A549 (cell line): Measurements from ENCODE around the gene ANXA6. TPM values are rescaled to one million over a fixed set of nuclear protein-coding genes. Genes with fewer than 3 reads are reported as not detected.

ENCODE experiments used
- ATAC-seq, 2 experiments: fragments of 200-7000 bp in 1 of 2; fragments of >200 bp in 1 of 2; cut with Nextera tagmentation in 1 of 2; cut with Tn5 transposase in 1 of 2; 3 replicates each; pipeline versions ENCODE4 v1.8.0 to v1.9.1; 2018 to 2020; ENCODE audit warnings: mild to moderate bottlenecking in 1 of 2, moderate library complexity in 1 of 2
- CTCF ChIA-PET: fragments of 300-600 bp; sonication (Branson Sonifier 250); formaldehyde crosslinking; extraction: SDS; loops from one replicate; lab custom pipeline; 2021; ENCODE audit warnings: antibody characterized with exemption, inconsistent platforms; lab: Yijun Ruan, JAX
- POLR2A ChIA-PET: fragments of 350-600 bp; formaldehyde crosslinking; extraction: SDS; loops from one replicate; lab custom pipeline; 2021; ENCODE audit warnings: antibody characterized with exemption, inconsistent platforms; lab: Yijun Ruan, JAX
- DNase-seq, 2 experiments: peaks; one replicate each; pipeline versions ENCODE4 v3.0.0 to v3.0.0-alpha.2; 2011 to 2016; ENCODE audit warnings: low read depth in 1 of 2, low spot score in 1 of 2
- FAIRE-seq: peaks from 2 replicates; lab custom pipeline; 2011; peaks lifted over from hg19 to GRCh38; lab: Jason Lieb, UNC
- H3K27ac ChIP-seq, 2 experiments: fragments of >200 bp; sonication (Bioruptor Twin); formaldehyde crosslinking; 3 replicates each; pipeline ENCODE4 v1.5.1; 2016 to 2017
- H3K4me1 ChIP-seq: fragments of >200 bp; sonication (Bioruptor Twin); formaldehyde crosslinking; 3 replicates; pipeline ENCODE4 v1.6.1; 2016
- H3K4me2 ChIP-seq: fragments of >200 bp; sonication (Bioruptor Twin); formaldehyde crosslinking; 3 replicates; pipeline ENCODE4 v1.6.1; 2016
- H3K4me3 ChIP-seq: fragments of >200 bp; sonication (Bioruptor Twin); formaldehyde crosslinking; 3 replicates; pipeline ENCODE4 v1.5.1; 2016
- H3K9me3 ChIP-seq: fragments of >200 bp; sonication (Bioruptor Twin); formaldehyde crosslinking; 3 replicates; pipeline ENCODE4 v1.6.1; 2016
- BHLHE40 ChIP-seq: IDR thresholded peaks from 2 replicates; pipeline ENCODE4 v1.6.1; 2012; ENCODE audit warnings: low read depth, low read length, inconsistent platforms
- CBX2 ChIP-seq: fragments of 200-600 bp; sonication (generic); IDR thresholded peaks from 2 replicates; pipeline ENCODE4 v1.6.1; 2016; ENCODE audit warnings: low read depth, mild to moderate bottlenecking, borderline replicate concordance
- GATA3 ChIP-seq: IDR thresholded peaks from 2 replicates; pipeline ENCODE4 v1.6.1; 2012; ENCODE audit warnings: borderline replicate concordance
- HOXB13 ChIP-seq: fragments of 250-450 bp; sonication (Bioruptor Pico); IDR thresholded peaks from 2 replicates; pipeline ENCODE4 v1.5.0; 2020; ENCODE audit warnings: low read depth, mild to moderate bottlenecking, moderate library complexity
- KDM1A ChIP-seq: fragments of 200-600 bp; sonication (generic); IDR thresholded peaks from 2 replicates; pipeline ENCODE4 v1.6.1; 2016; ENCODE audit warnings: low read depth, mild to moderate bottlenecking
- MAFK ChIP-seq: fragments of 450-650 bp; IDR thresholded peaks from 2 replicates; pipeline ENCODE4 v1.6.1; 2014; ENCODE audit not compliant: partially characterized antibody
- MAZ ChIP-seq: fragments of 150-350 bp; IDR thresholded peaks from 2 replicates; pipeline ENCODE4 v1.6.1; 2014; ENCODE audit warnings: antibody characterized with exemption, low read depth, low read length, borderline replicate concordance
- MYC ChIP-seq: IDR thresholded peaks from 2 replicates; pipeline ENCODE4 v1.6.1; 2012; ENCODE audit warnings: mild to moderate bottlenecking, inconsistent platforms, low read length, improper control_type of control experiment, borderline replicate concordance
- NR3C1 ChIP-seq: fragments of >200 bp; sonication (Bioruptor Twin); formaldehyde crosslinking; IDR thresholded peaks from 3 replicates; pipeline ENCODE4 v1.6.1; 2017
- RAD21 ChIP-seq, 2 experiments: fragments of >200 bp in 1 of 2; sonication (Bioruptor Twin) in 1 of 2; formaldehyde crosslinking in 1 of 2; IDR thresholded peaks in 1 of 2; conservative IDR thresholded peaks in 1 of 2; 2 replicates in 1 of 2; 3 replicates in 1 of 2; pipeline ENCODE4 v1.6.1; 2012 to 2018; ENCODE audit warnings: inconsistent platforms in 1 of 2
- RCOR1 ChIP-seq: fragments of 150-350 bp; IDR thresholded peaks from 2 replicates; pipeline ENCODE4 v1.6.1; 2014; ENCODE audit warnings: antibody characterized with exemption, low read length, low read depth
- RFX5 ChIP-seq: fragments of 450-650 bp; IDR thresholded peaks from 2 replicates; pipeline ENCODE4 v1.7.1; 2014; ENCODE audit warnings: antibody characterized with exemption, mild to moderate bottlenecking, moderate library complexity
- RNF2 ChIP-seq: fragments of 200-600 bp; sonication (generic); IDR thresholded peaks from 2 replicates; pipeline ENCODE4 v1.6.1; 2016; ENCODE audit warnings: low read depth, mild to moderate bottlenecking, antibody characterized with exemption, moderate library complexity, borderline replicate concordance
- SMC3 ChIP-seq: fragments of >200 bp; sonication (Bioruptor Twin); formaldehyde crosslinking; IDR thresholded peaks from 3 replicates; pipeline ENCODE4 v1.6.1; 2018; ENCODE audit warnings: inconsistent platforms
- SREBF2 ChIP-seq: fragments of 450-650 bp; IDR thresholded peaks from 2 replicates; pipeline ENCODE4 v1.6.1; 2014; ENCODE audit warnings: mild to moderate bottlenecking, moderate library complexity
- TP53 ChIP-seq: fragments of 250-450 bp; sonication (Bioruptor Pico); IDR thresholded peaks from 2 replicates; pipeline ENCODE4 v1.5.0; 2021; ENCODE audit warnings: mild to moderate bottlenecking, moderate library complexity
- ZC3H11A ChIP-seq: fragments of 450-650 bp; IDR thresholded peaks from 2 replicates; pipeline ENCODE4 v1.6.1; 2014; ENCODE audit warnings: antibody characterized with exemption, mild to moderate bottlenecking
- WGBS: methylation state at CpG from one replicate; pipeline ENCODE4 v1.1.6; 2017; ENCODE audit errors: missing lambda C conversion rate; 5-methylcytosine and 5-hydroxymethylcytosine counted together
- polyA plus RNA-seq, 4 experiments: library from polyadenylated mRNA; depleted of rRNA in 3 of 4; stranded (reverse); fragments of >200 nt; fragmentation: RNase III in 1 of 4; extraction: RNeasy Plus Mini Kit Qiagen cat#74134 plus additional on column Dnase treatment in 1 of 4; gene quantifications; 2 replicates in 3 of 4; 3 replicates in 1 of 4; pipeline ENCODE4 v1.2.3, GENCODE V29; 2011 to 2017
- TF ChIP-seq, protein P1 (sequence below): IDR thresholded peaks from 2 replicates; pipeline ENCODE4 v1.6.1; 2012
- TF ChIP-seq, protein P2 (sequence below): fragments of >200 bp; sonication (Bioruptor Twin); formaldehyde crosslinking; IDR thresholded peaks from 3 replicates; pipeline ENCODE4 v1.6.1; 2016
- TF ChIP-seq, protein P3 (sequence below): fragments of 200-600 bp; sonication (generic); IDR thresholded peaks from 2 replicates; pipeline ENCODE4 v1.6.1; 2016; ENCODE audit warnings: antibody characterized with exemption, mild to moderate bottlenecking, moderate library complexity
- TF ChIP-seq, protein P4 (sequence below): IDR thresholded peaks from 2 replicates; pipeline ENCODE4 v1.6.1; 2012
- TF ChIP-seq, protein P5 (sequence below): fragments of 250-450 bp; sonication (Bioruptor Pico); IDR thresholded peaks from 2 replicates; pipeline ENCODE4 v1.5.0; 2021; ENCODE audit warnings: mild to moderate bottlenecking, moderate library complexity, borderline replicate concordance

Gene ANXA6
- polyA plus RNA-seq, 2 of the 4 experiments (the other 2 are of a cell fraction) = 32.4 to 53.0 TPM

DNA sequence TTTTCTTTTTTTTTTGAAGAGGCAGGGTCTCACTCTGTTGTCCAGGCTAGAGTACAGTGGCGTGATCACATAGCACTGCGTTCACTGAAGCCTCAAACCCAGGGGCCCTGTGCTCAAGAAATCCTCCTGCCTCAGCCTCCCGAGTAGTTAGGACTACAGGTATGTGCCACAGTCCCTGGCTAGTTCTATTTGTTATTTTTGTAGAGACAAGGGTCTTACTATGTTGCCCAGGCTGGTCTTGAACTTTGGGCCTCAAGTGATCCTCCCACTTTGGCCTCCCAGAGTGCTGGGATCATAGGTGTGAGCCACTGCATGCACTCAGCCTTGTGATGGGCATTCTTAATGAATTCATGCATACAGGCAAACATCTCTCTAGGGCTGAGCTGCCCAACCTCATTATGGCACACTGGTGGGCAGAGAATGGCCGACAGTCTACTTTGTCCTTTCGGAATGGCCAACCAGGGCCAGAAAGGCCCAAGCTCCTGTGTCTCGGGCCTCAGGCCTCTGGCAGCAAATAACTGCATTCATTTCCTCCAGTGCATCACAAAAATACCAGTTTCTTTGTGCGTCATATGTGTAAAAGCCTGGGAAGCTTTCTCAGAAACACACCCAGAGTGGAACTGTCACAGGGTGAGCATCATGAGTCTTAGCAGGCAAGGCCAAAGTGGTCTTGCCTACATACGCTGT is 27.2 kb downstream of the ANXA6 start:
- Histone ChIP-seq H3K27ac (no peak overlapping the region), H3K4me1 (no peaks in the 10 kb centered on the region), H3K4me3 (no peak overlapping the region), H3K9me3 (no peaks in the 10 kb centered on the region), H3K4me2 (no peak overlapping the region)
- FAIRE-seq (no peak), ATAC-seq (no peak), DNase-seq (no peak)
- WGBS = 92% methylated on average over 8 of the region's 8 CpGs
- POLR2A ChIA-PET = no interaction called here
- CTCF ChIA-PET = interaction anchor here (0.8 to 25.1 kb wide), 6 partner anchors 15 to 108 kb away, joined by 3 to 704 read pairs (median 56); no protein-coding TSS in a partner anchor
- TF ChIP-seq RFX5 (no peak), BHLHE40 (no peak), MAFK (no peak), TP53 (no peak), SREBF2 (no peak), NR3C1 (no peak), RNF2 (no peak), MYC (no peak), MAZ (no peak), CBX2 (no peak)
- TF ChIP-seq, protein P1, sequence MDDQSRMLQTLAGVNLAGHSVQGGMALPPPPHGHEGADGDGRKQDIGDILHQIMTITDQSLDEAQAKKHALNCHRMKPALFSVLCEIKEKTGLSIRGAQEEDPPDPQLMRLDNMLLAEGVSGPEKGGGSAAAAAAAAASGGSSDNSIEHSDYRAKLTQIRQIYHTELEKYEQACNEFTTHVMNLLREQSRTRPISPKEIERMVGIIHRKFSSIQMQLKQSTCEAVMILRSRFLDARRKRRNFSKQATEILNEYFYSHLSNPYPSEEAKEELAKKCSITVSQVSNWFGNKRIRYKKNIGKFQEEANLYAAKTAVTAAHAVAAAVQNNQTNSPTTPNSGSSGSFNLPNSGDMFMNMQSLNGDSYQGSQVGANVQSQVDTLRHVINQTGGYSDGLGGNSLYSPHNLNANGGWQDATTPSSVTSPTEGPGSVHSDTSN = no peak
- TF ChIP-seq, protein P2, sequence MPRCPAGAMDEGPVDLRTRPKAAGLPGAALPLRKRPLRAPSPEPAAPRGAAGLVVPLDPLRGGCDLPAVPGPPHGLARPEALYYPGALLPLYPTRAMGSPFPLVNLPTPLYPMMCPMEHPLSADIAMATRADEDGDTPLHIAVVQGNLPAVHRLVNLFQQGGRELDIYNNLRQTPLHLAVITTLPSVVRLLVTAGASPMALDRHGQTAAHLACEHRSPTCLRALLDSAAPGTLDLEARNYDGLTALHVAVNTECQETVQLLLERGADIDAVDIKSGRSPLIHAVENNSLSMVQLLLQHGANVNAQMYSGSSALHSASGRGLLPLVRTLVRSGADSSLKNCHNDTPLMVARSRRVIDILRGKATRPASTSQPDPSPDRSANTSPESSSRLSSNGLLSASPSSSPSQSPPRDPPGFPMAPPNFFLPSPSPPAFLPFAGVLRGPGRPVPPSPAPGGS = no peak
- TF ChIP-seq, protein P3, sequence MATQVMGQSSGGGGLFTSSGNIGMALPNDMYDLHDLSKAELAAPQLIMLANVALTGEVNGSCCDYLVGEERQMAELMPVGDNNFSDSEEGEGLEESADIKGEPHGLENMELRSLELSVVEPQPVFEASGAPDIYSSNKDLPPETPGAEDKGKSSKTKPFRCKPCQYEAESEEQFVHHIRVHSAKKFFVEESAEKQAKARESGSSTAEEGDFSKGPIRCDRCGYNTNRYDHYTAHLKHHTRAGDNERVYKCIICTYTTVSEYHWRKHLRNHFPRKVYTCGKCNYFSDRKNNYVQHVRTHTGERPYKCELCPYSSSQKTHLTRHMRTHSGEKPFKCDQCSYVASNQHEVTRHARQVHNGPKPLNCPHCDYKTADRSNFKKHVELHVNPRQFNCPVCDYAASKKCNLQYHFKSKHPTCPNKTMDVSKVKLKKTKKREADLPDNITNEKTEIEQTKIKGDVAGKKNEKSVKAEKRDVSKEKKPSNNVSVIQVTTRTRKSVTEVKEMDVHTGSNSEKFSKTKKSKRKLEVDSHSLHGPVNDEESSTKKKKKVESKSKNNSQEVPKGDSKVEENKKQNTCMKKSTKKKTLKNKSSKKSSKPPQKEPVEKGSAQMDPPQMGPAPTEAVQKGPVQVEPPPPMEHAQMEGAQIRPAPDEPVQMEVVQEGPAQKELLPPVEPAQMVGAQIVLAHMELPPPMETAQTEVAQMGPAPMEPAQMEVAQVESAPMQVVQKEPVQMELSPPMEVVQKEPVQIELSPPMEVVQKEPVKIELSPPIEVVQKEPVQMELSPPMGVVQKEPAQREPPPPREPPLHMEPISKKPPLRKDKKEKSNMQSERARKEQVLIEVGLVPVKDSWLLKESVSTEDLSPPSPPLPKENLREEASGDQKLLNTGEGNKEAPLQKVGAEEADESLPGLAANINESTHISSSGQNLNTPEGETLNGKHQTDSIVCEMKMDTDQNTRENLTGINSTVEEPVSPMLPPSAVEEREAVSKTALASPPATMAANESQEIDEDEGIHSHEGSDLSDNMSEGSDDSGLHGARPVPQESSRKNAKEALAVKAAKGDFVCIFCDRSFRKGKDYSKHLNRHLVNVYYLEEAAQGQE = no peak

DNA sequence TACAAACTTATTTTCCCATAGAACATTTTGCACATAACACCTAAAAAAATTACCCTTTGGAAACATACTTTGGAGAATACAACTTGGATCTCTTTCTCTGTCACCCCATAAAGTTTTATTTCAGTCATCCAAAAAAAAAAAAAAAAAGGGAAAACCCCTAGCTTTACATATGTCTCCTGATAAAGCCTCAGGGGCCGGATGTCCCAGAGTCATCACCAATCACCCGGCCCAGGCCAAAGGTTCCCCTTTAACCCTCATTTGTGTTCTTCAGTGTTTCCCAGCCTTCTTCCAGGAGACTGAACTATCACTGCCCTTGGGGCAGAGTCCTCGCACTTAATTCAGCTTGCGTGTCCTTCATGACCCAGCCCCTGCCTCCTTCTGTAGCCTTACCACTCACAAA is 28.8 kb downstream of the ANXA6 start:
- Histone ChIP-seq H3K27ac (no peak overlapping the region), H3K4me3 (no peak overlapping the region), H3K9me3 (no peaks in the 10 kb centered on the region), H3K4me1 (peaks cover 3% of the 10 kb centered on the region; the same call in 1 of the 3 replicates), H3K4me2 (no peak overlapping the region)
- ChIA-PET POLR2A (no interaction called here), CTCF (interaction anchor here (0.6 to 25.1 kb wide), 6 partner anchors 10 to 671 kb away, joined by 3 to 704 read pairs (median 54); no protein-coding TSS in a partner anchor)
- ATAC-seq (no peak), DNase-seq (no peak), FAIRE-seq (no peak)
- TF ChIP-seq RCOR1 (no peak), ZC3H11A (no peak), SMC3 (no peak), GATA3 (no peak), KDM1A (no peak), RFX5 (no peak), HOXB13 (CRISPR knock-in tag) (no peak), RAD21 (conservative IDR thresholded peaks at IDR 0.05 in 1 of 2, IDR thresholded peaks at IDR 0.05 in 1 of 2) (no peak)
- TF ChIP-seq, protein P4, sequence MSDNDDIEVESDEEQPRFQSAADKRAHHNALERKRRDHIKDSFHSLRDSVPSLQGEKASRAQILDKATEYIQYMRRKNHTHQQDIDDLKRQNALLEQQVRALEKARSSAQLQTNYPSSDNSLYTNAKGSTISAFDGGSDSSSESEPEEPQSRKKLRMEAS = no peak
- TF ChIP-seq, protein P5, sequence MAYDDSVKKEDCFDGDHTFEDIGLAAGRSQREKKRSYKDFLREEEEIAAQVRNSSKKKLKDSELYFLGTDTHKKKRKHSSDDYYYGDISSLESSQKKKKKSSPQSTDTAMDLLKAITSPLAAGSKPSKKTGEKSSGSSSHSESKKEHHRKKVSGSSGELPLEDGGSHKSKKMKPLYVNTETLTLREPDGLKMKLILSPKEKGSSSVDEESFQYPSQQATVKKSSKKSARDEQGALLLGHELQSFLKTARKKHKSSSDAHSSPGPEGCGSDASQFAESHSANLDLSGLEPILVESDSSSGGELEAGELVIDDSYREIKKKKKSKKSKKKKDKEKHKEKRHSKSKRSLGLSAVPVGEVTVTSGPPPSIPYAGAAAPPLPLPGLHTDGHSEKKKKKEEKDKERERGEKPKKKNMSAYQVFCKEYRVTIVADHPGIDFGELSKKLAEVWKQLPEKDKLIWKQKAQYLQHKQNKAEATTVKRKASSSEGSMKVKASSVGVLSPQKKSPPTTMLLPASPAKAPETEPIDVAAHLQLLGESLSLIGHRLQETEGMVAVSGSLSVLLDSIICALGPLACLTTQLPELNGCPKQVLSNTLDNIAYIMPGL (CRISPR knock-in tag) = no peak
- 86% methylated on average over 4 of the region's 4 CpGs for WGBS
